ENCODE measurements around the gene SIPA1L3. TPM values are rescaled to one million over a fixed set of nuclear protein-coding genes. Genes with fewer than 3 reads are reported as not detected.

Gene SIPA1L3
- total and polyA plus RNA-seq, 2 of the 13 experiments (the other 11 are each of a cell fraction or from before 2014, with no cell fraction given), result 5.5 to 7.7 TPM

- no peaks in the 10 kb centered on the region for H3K79me2 ChIP-seq (ENCODE audit: insufficient read depth, low read length)
- in situ Hi-C loops (cut with HindIII; ENCODE audit: extremely low pct_ligation_motif_present, low pct_unique_long_range_greater_than_20kb) (no loop called here), intact Hi-C loops (cut with micrococcal nuclease; ENCODE audit: unreplicated experiment) (no loop called here)
- no peaks in the 10 kb centered on the region for H3K9me3 ChIP-seq (ENCODE audit: low read length)
- ATAC-seq (no peak), FAIRE-seq (no peak), DNase-seq (ENCODE audit: low spot score) (no peak)
- TF ChIP-seq AGO2 (optimal IDR thresholded peaks at IDR 0.05; ENCODE audit: low read depth, low read length) (peak; percentile 25), HDAC2 (CRISPR knock-in tag; IDR thresholded peaks at IDR 0.05) (no peak)
- ChIA-PET CTCF (ENCODE audit: low intra/inter-chr PET ratio, low total read pairs) (no interaction called here), POLR2A (no interaction called here)
- H3K36me3 ChIP-seq (replicated peaks in 1 of 2; ENCODE audit: control insufficient read depth in 1 of 2, insufficient read depth in 2 of 2, low read length in 2 of 2), result no peaks in the 10 kb centered on the region; a peak in 1 of 5 replicates
- no peak overlapping the region for H3K4me2 ChIP-seq (ENCODE audit: low read depth, low read length)
- BruUV-seq (replicated peaks), result no TSS peak
- no peak overlapping the region for H3K9ac ChIP-seq (ENCODE audit: insufficient read depth, low read depth, low read length)
- H3K27ac ChIP-seq (ENCODE audit: extremely low read length, insufficient read depth, low read length), result no peak overlapping the region
- 99% methylated on average over 12 of the region's 25 CpGs for WGBS (ENCODE audit: low lambda C conversion rate)
- H3K27me3 ChIP-seq (ENCODE audit: control insufficient read depth in 1 of 2, insufficient read depth in 2 of 2, low read length in 2 of 2), result no peaks in the 10 kb centered on the region
- H3K4me3 ChIP-seq (replicated peaks in 1 of 3; ENCODE audit: insufficient read depth in 1 of 3, low read depth in 2 of 3, low read length in 3 of 3), result no peak overlapping the region
- no peak overlapping the region for H2AFZ ChIP-seq (ENCODE audit: low read length)
- no peaks in the 10 kb centered on the region for H4K20me1 ChIP-seq (ENCODE audit: insufficient read depth, low read length)
- no peaks in the 10 kb centered on the region for H3K4me1 ChIP-seq (ENCODE audit: insufficient read depth, low read length)
These were observed 223.4 kb downstream of the SIPA1L3 start for GRCh38 chr19:38130399-38130798.

DNA sequence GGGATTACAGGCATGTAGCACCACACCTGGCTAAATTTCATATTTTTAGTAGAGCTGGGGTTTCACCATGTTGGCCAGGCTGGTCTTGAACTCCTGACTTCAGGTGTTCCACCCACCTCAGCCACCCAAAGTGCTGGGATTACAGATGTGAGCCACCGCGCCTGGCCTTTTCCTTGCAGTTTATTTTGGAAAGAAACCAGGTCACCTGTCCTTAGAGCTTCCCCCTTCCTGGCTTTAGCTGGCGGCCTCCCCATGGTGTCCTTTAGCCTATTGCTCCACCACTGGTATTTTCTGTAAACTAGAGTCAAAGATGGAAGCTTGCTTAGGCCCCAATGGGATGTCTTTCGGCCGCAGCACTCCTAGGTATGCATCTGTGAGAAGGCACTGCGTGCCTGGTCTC lies 225.8 kb downstream of the SIPA1L3 start:
- Histone ChIP-seq H3K27me3 (ENCODE audit: control insufficient read depth in 1 of 2, insufficient read depth in 2 of 2, low read length in 2 of 2) (no peaks in the 10 kb centered on the region), H4K20me1 (ENCODE audit: insufficient read depth, low read length) (no peaks in the 10 kb centered on the region), H3K4me2 (ENCODE audit: low read depth, low read length) (no peak overlapping the region), H3K4me3 (replicated peaks in 1 of 3; ENCODE audit: insufficient read depth in 1 of 3, low read depth in 2 of 3, low read length in 3 of 3) (no peak overlapping the region), H3K27ac (ENCODE audit: extremely low read length, insufficient read depth, low read length) (no peak overlapping the region), H3K9ac (ENCODE audit: insufficient read depth, low read depth, low read length) (no peak overlapping the region), H3K36me3 (replicated peaks in 1 of 2; ENCODE audit: control insufficient read depth in 1 of 2, insufficient read depth in 2 of 2, low read length in 2 of 2) (no peaks in the 10 kb centered on the region; a peak in 1 of 5 replicates), H3K4me1 (ENCODE audit: insufficient read depth, low read length) (no peaks in the 10 kb centered on the region), H2AFZ (ENCODE audit: low read length) (no peak overlapping the region), H3K79me2 (ENCODE audit: insufficient read depth, low read length) (no peaks in the 10 kb centered on the region), H3K9me3 (ENCODE audit: low read length) (no peaks in the 10 kb centered on the region)
- ChIA-PET CTCF (ENCODE audit: low intra/inter-chr PET ratio, low total read pairs) (no interaction called here), POLR2A (no interaction called here)
- TF ChIP-seq TCF7 (IDR thresholded peaks at IDR 0.05; ENCODE audit: low read depth) (no peak), MAFG (CRISPR knock-in tag; IDR thresholded peaks at IDR 0.05) (no peak), KDM5A (IDR thresholded peaks at IDR 0.05; ENCODE audit: borderline replicate concordance, low read length) (no peak), KLF12 (CRISPR knock-in tag; IDR thresholded peaks at IDR 0.05; ENCODE audit: borderline replicate concordance) (no peak)
- FAIRE-seq (no peak), DNase-seq (ENCODE audit: low spot score) (no peak), ATAC-seq (no peak)
- WGBS (ENCODE audit: low lambda C conversion rate), result 100% methylated on average over 6 of the region's 6 CpGs
- in situ Hi-C loops (cut with HindIII; ENCODE audit: extremely low pct_ligation_motif_present, low pct_unique_long_range_greater_than_20kb), result no loop called here
- intact Hi-C loops (cut with micrococcal nuclease; ENCODE audit: unreplicated experiment), result no loop called here
- no TSS peak for BruUV-seq (replicated peaks)
